ENCODE results near the gene TMA7B. TPM values are rescaled to one million over a fixed set of nuclear protein-coding genes. Genes with fewer than 3 reads are reported as not detected.

Gene TMA7B
- total RNA-seq, 6 experiments from 2014 or later: not detected

DNA sequence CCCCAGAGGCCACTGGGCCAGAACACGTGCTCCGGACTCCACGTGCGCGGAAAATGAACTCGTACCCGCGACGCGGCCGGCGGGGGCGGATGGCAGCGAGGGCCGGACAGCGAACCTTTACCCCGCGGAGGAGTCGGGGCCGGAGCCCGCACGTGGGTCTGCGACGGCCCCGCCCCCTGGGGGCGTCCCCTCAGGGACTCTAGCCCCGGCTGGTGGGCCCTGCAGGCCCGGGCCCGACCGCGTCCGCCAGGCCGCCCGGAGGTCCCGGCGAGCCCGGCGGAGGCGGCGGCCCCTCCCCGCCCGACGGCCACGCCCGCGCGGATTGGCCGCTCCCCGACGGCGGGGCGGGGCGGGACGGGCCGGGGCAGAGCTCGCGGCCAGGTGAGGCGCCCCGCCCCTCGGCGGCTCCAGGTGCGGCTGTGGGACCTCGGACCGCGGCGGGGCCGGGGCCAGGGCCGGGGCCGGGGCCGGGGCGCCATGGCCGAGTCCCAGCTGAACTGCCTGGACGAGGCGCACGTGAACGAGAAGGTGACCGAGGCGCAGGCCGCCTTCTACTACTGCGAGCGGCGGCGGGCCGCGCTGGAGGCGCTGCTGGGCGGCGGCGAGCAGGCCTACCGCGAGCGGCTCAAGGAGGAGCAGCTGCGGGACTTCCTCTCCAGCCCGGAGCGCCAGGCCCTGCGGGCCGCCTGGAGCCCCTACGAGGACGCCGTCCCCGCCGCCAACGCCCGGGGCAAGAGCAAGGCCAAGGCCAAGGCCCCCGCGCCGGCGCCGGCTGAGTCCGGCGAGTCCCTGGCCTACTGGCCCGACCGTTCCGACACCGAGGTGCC lies 34.6 kb downstream of the TMA7B start, which contains the start of gene FAM83F:
FAM83F (plus strand) TSS at position 389 of the 827 bp plus-strand sequence; CDS start at position 478, 89 bp downstream.
- Mint-ChIP-seq H3K27ac (no peak within 1 kb of the TSS), H3K4me3 (no peak within 1 kb of the TSS), H3K4me1 (ENCODE audit: low read depth) (peaks cover 18% of the 10 kb centered on the region)

GRCh38 chr22:39995393-39996252 lies 35.4 kb downstream of the TMA7B start:
- Mint-ChIP-seq H3K27me3 (ENCODE audit: insufficient read depth) (peaks cover 13% of the 10 kb centered on the region), H3K27ac (no peak overlapping the region), H3K36me3 (ENCODE audit: low read depth) (no peaks in the 10 kb centered on the region), H3K4me1 (ENCODE audit: low read depth) (peaks cover 25% of the 10 kb centered on the region), H3K4me3 (no peak overlapping the region), H3K9me3 (no peaks in the 10 kb centered on the region)
- TF ChIP-seq, protein P1, sequence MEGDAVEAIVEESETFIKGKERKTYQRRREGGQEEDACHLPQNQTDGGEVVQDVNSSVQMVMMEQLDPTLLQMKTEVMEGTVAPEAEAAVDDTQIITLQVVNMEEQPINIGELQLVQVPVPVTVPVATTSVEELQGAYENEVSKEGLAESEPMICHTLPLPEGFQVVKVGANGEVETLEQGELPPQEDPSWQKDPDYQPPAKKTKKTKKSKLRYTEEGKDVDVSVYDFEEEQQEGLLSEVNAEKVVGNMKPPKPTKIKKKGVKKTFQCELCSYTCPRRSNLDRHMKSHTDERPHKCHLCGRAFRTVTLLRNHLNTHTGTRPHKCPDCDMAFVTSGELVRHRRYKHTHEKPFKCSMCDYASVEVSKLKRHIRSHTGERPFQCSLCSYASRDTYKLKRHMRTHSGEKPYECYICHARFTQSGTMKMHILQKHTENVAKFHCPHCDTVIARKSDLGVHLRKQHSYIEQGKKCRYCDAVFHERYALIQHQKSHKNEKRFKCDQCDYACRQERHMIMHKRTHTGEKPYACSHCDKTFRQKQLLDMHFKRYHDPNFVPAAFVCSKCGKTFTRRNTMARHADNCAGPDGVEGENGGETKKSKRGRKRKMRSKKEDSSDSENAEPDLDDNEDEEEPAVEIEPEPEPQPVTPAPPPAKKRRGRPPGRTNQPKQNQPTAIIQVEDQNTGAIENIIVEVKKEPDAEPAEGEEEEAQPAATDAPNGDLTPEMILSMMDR (IDR thresholded peaks at IDR 0.05): no peak
- DNase-seq: no peak

More for the DNA sequence above, 34.6 kb downstream of the TMA7B start, which contains the start of gene FAM83F:
- no peaks in the 10 kb centered on the region for H3K9me3 Mint-ChIP-seq
- H3K27me3 Mint-ChIP-seq (ENCODE audit: insufficient read depth): peaks cover 15% of the 10 kb centered on the region
- TF ChIP-seq, protein P1 (IDR thresholded peaks at IDR 0.05): no peak
- no peaks in the 10 kb centered on the region for H3K36me3 Mint-ChIP-seq (ENCODE audit: low read depth)
- DNase-seq: no peak

GRCh38 chr22:39996732-39997131 lies 36.5 kb downstream of the TMA7B start:
- Mint-ChIP-seq H3K9me3 (no peaks in the 10 kb centered on the region), H3K27ac (no peak overlapping the region), H3K4me3 (no peak overlapping the region), H3K36me3 (ENCODE audit: low read depth) (no peaks in the 10 kb centered on the region), H3K27me3 (ENCODE audit: insufficient read depth) (peaks cover 18% of the 10 kb centered on the region), H3K4me1 (ENCODE audit: low read depth) (peaks cover 25% of the 10 kb centered on the region)
- TF ChIP-seq, protein P1 (IDR thresholded peaks at IDR 0.05): no peak
- DNase-seq: no peak

GRCh38 chr22:39997421-39997820 lies 37.2 kb downstream of the TMA7B start:
- peaks cover 23% of the 10 kb centered on the region for H3K27me3 Mint-ChIP-seq (ENCODE audit: insufficient read depth)
- TF ChIP-seq, protein P1 (IDR thresholded peaks at IDR 0.05): no peak
- no peaks in the 10 kb centered on the region for H3K36me3 Mint-ChIP-seq (ENCODE audit: low read depth)
- H3K4me3 Mint-ChIP-seq: no peak overlapping the region
- H3K4me1 Mint-ChIP-seq (ENCODE audit: low read depth): peaks cover 32% of the 10 kb centered on the region
- no peaks in the 10 kb centered on the region for H3K9me3 Mint-ChIP-seq
- no peak overlapping the region for H3K27ac Mint-ChIP-seq
- no peak for DNase-seq

GRCh38 chr22:39997939-39998726 lies 37.9 kb downstream of the TMA7B start:
- Mint-ChIP-seq H3K9me3 (no peaks in the 10 kb centered on the region), H3K4me1 (ENCODE audit: low read depth) (peaks cover 33% of the 10 kb centered on the region), H3K36me3 (ENCODE audit: low read depth) (no peaks in the 10 kb centered on the region), H3K4me3 (no peak overlapping the region), H3K27me3 (ENCODE audit: insufficient read depth) (peaks cover 24% of the 10 kb centered on the region), H3K27ac (no peak overlapping the region)
- TF ChIP-seq, protein P1 (IDR thresholded peaks at IDR 0.05): no peak
- DNase-seq: no peak
